Ammon's horn (tissue), 1 donor: ENCODE measurements around the gene TMEM101.
A peak's percentile ranks its signal among the peaks of the same experiment; 100 is the strongest.
"Not testable (repeated sequence)": the region's sequence is repeated elsewhere in the genome, so short reads cannot be mapped to it uniquely, and the experiment has no call there.

ENCODE experiments used
- DNase-seq: peaks from one replicate; pipeline ENCODE4 v3.0.0-alpha.2; 2016; ENCODE audit warnings: low spot score

TMEM101 gene

GRCh38 chr17:44023545-44024270 lies 8.9 kb upstream of the TMEM101 start:
- no peak for DNase-seq

GRCh38 chr17:44022246-44022645 lies 7.5 kb upstream of the TMEM101 start:
- no peak for DNase-seq

DNA sequence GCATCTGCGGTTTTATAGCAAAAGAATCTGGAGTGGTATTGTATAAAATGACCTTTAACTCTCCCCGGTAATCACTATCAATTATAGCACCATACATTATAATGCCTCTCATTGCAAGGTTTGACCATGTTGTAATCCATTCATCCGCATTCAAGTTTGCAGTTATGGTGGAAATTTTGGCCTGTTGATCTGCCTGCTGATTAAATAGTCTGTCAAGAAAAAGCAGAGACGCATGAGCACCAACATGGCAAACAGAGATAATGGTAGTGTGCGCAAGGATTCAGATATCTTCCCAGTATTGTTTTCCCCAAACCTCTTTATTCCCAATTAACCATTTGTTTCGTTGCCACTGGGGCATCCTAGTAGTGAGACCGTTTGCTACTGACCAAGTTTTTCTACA lies 6.5 kb upstream of the TMEM101 start:
- not testable (repeated sequence) for DNase-seq

GRCh38 chr17:44014133-44014436 lies 678 bp downstream of the TMEM101 start:
- DNase-seq = no peak

DNA sequence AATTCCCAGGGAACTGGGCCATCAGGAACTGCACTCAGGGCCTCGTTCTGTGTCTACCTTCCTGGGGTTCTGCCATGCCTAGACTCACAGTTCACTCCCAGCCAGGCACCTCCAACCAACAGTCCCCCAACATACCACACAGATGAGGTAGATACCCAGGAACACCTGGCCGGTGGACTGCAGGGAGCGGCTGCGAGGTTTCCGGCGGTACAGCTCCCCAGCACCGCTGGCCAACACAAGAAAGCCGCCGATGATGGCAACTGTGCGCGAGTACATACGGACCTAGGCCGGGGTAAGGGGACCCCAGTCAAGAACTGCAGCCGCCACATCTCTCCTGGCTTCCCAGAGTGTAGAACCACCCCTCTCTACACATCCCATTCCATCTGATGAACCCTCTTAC lies 1.9 kb downstream of the TMEM101 start:
- no peak for DNase-seq

- no peak for DNase-seq
Observed at GRCh38 chr17:44012391-44012790, 2.4 kb downstream of the TMEM101 start.

- no peak for DNase-seq
Observed at GRCh38 chr17:44011876-44012275, 2.9 kb downstream of the TMEM101 start.

GRCh38 chr17:44010966-44011647 lies 3.7 kb downstream of the TMEM101 start:
- DNase-seq = no peak

GRCh38 chr17:44008205-44008909 lies 6.4 kb downstream of the TMEM101 start:
- no peak for DNase-seq

DNA sequence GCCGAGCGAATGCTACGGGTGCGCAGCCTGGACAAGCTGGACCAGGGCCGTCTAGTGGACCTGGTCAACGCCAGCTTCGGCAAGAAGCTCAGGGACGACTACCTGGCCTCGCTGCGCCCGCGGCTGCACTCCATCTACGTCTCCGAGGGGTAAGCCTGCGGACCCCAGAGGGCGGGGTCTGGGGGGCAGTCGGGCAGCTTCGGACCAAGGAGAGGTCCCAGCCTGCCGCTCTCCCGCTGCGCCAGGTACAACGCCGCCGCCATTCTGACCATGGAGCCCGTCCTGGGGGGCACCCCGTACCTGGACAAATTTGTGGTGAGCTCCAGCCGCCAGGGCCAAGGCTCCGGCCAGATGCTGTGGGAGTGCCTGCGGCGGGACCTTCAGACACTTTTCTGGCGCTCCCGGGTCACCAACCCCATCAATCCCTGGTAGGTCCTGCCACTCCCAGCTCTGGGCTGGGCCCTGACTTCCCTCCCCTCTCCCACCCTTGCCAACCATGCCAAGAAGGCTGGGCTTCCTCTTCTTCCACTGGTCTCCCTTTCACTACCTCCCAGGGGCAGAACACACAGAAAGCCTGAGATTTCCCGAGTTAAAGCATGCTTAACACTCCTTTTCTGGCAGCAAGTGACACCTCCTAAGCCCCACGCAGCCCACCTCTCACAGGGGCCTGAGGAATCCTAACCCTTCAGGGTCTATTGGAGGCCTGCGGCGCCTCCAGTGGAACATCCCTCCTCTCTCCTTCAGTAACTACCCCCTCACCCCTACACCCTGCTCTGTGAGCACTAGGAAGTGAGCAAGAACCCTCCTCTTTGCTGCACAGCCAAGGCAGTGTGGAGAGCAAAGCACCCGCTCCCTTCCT lies 7.2 kb downstream of the TMEM101 start:
- DNase-seq = no peak

- peak; percentile 85 for DNase-seq
Observed at GRCh38 chr17:44006598-44007345, 8.0 kb downstream of the TMEM101 start.

- DNase-seq = no peak
Observed at GRCh38 chr17:44006272-44006597, 8.5 kb downstream of the TMEM101 start.

- DNase-seq = no peak
Observed at GRCh38 chr17:44005527-44006271, 9.1 kb downstream of the TMEM101 start.

DNA sequence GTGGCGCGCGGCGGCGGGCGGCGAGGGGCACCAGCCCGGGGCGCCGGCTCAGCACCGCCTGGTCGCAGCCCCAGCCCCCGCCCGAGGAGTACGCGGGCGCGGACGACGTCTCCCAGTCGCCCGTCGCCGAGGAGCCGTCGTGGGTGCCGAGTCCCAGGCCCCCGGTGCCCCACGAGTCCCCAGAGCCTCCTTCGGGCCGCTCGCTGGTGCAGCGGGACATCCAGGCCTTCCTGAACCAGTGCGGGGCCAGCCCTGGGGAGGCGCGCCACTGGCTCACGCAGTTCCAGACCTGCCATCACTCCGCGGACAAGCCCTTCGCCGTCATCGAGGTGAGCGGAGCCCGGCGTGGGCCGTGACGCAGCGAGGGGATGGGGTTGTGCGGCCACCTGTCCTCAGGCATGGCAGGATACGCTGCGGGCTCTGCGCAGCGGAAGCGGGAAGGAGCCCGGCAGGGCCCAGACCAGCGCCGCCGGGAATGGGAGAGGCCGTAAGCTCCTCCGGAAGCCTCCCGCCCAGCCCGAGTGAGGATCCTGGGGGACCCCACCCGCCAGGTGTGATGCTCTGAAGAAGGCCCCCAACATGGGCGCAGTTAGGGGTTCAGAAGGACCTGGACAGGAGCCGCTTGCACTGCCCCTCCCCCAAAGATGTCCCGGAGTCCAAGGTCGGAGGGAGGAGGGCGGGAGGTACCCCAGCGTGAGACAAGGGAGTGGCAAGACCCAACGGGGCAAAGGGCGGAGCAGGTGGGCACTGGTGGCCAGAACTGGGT lies 9.8 kb downstream of the TMEM101 start:
- DNase-seq = no peak

GRCh38 chr17:44004077-44004760 lies 10.5 kb downstream of the TMEM101 start, which contains the start of gene NAGS:
NAGS (plus strand) TSS chr17:44004622; CDS start chr17:44004664, 42 bp downstream.
- no peak for DNase-seq

- DNase-seq = no peak
Observed at GRCh38 chr17:44002141-44002848, 12.5 kb downstream of the TMEM101 start.

GRCh38 chr17:44001461-44001920 lies 13.3 kb downstream of the TMEM101 start:
- DNase-seq = no peak

- no peak for DNase-seq
Observed at GRCh38 chr17:44000871-44001460, 13.8 kb downstream of the TMEM101 start.
